PFSK-1 (cell line): ENCODE results near the gene NAA20. TPM values are rescaled to one million over a fixed set of nuclear protein-coding genes. Genes with fewer than 3 reads are reported as not detected.

ENCODE experiments used
- FOXP2 ChIP-seq: optimal IDR thresholded peaks from 2 replicates; pipeline ENCODE3; 2011; ENCODE audit warnings: borderline replicate concordance, control low read depth, inconsistent platforms; ENCODE audit not compliant: insufficient read depth; ENCODE audit errors: extremely low read length, extremely low read depth
- POLR2AphosphoS5 ChIP-seq: IDR thresholded peaks from 2 replicates; pipeline ENCODE4 v1.6.1; 2012; ENCODE audit warnings: low read depth, mild to moderate bottlenecking, control low read depth, low read length, moderate library complexity
- REST ChIP-seq, 2 experiments: IDR thresholded peaks; 2 replicates each; pipeline versions ENCODE4 v1.6.1 to v1.8.0; 2011 to 2012; ENCODE audit warnings: low read depth in 2 of 2, low read length in 2 of 2, control low read depth in 1 of 2, inconsistent platforms in 1 of 2, mild to moderate bottlenecking in 1 of 2, moderate library complexity in 1 of 2; ENCODE audit not compliant: insufficient read depth in 1 of 2
- SIN3A ChIP-seq: IDR thresholded peaks from 2 replicates; pipeline ENCODE4 v1.6.1; 2012; ENCODE audit warnings: mild to moderate bottlenecking, low read length, moderate library complexity, borderline replicate concordance; ENCODE audit not compliant: insufficient read depth
- TAF1 ChIP-seq: IDR thresholded peaks from 2 replicates; pipeline ENCODE4 v1.6.1; 2012; ENCODE audit warnings: low read length, control low read depth, borderline replicate concordance; ENCODE audit not compliant: insufficient read depth
- polyA plus RNA-seq: library from polyadenylated mRNA; unstranded; fragments of >200 nt; gene quantifications from one replicate; pipeline ENCODE4 v1.2.1, GENCODE V29; 2012; ENCODE audit warnings: low read depth, missing spikeins; ENCODE audit not compliant: insufficient read length

The NAA20 gene
- 81.7 TPM for polyA plus RNA-seq

GRCh38 chr20:20017001-20017843, at the start of gene NAA20:
Gene NAA20, plus strand, starts transcription at chr20:20017362. Its CDS starts 35 bp downstream, at chr20:20017397.
- TF ChIP-seq REST (IDR thresholded peaks at IDR 0.05; ENCODE audit: insufficient read depth in 1 of 2, low read depth in 2 of 2, low read length in 2 of 2) (0 out of 4 replicates have a peak, but pooled peaks of 1 of the 2 experiments have one; percentile 14), FOXP2 (peak; percentile 96), SIN3A (0 out of 2 replicates have a peak, but pooled peaks have one; percentile 12), POLR2AphosphoS5 (peak; percentile 66), TAF1 (no peak)

- no peak for TF ChIP-seq FOXP2
- no peak for TF ChIP-seq SIN3A
- no peak for TF ChIP-seq TAF1
- TF ChIP-seq REST (IDR thresholded peaks at IDR 0.05; ENCODE audit: insufficient read depth in 1 of 2, low read depth in 2 of 2, low read length in 2 of 2) = no peak
- TF ChIP-seq POLR2AphosphoS5 = no peak
Observed at GRCh38 chr20:19967445-19967844, 49.7 kb upstream of the NAA20 start.

GRCh38 chr20:19968028-19968427, 49.1 kb upstream of the NAA20 start:
- no peak for TF ChIP-seq TAF1
- no peak for TF ChIP-seq SIN3A
- TF ChIP-seq REST (IDR thresholded peaks at IDR 0.05; ENCODE audit: insufficient read depth in 1 of 2, low read depth in 2 of 2, low read length in 2 of 2) = no peak
- no peak for TF ChIP-seq POLR2AphosphoS5
- no peak for TF ChIP-seq FOXP2

GRCh38 chr20:19968466-19969073, 48.6 kb upstream of the NAA20 start:
- TF ChIP-seq TAF1 (no peak), SIN3A (no peak), POLR2AphosphoS5 (no peak), REST (IDR thresholded peaks at IDR 0.05; ENCODE audit: insufficient read depth in 1 of 2, low read depth in 2 of 2, low read length in 2 of 2) (no peak), FOXP2 (no peak)
